ENCODE data around the gene SUMO2. TPM values are rescaled to one million over a fixed set of nuclear protein-coding genes. Genes with fewer than 3 reads are reported as not detected.
"Not testable (repeated sequence)": the region's sequence is repeated elsewhere in the genome, so short reads cannot be mapped to it uniquely, and the experiment has no call there.

Gene SUMO2
- total RNA-seq, result 653 and 679 TPM in 2 replicates

- Mint-ChIP-seq H3K36me3 (ENCODE audit: low read depth) (peaks cover 30% of the 10 kb centered on the region), H3K9me3 (no peaks in the 10 kb centered on the region), H3K4me3 (ENCODE audit: low read depth) (peak within 1 kb of the TSS; percentile 88), H3K27me3 (ENCODE audit: low read depth) (no peaks in the 10 kb centered on the region), H3K27ac (peak within 1 kb of the TSS; percentile 98), H3K4me1 (ENCODE audit: low read depth) (peaks cover 28% of the 10 kb centered on the region)
- DNase-seq (ENCODE audit: low spot score), result peak; percentile 92
- intact Hi-C loops (cut with micrococcal nuclease), result loop anchor here (1.0 to 10.0 kb wide), 4 partner anchors 22 to 79 kb away; partner anchors contain the start of genes GGA3, JPT1, MRPS7 and NT5C
These were observed at the start of gene SUMO2 for GRCh38 chr17:75182569-75183436. TSS of gene SUMO2 (minus strand) at chr17:75182959. CDS start at chr17:75182834, 125 bp downstream.

GRCh38 chr17:75231741-75232464, 49.1 kb upstream of the SUMO2 start:
- Mint-ChIP-seq H3K27me3 (ENCODE audit: low read depth) (no peaks in the 10 kb centered on the region), H3K4me1 (ENCODE audit: low read depth) (no peaks in the 10 kb centered on the region), H3K27ac (no peak overlapping the region), H3K9me3 (no peaks in the 10 kb centered on the region), H3K4me3 (ENCODE audit: low read depth) (no peak overlapping the region), H3K36me3 (ENCODE audit: low read depth) (peaks cover 68% of the 10 kb centered on the region)
- no peak for DNase-seq (ENCODE audit: low spot score)
- intact Hi-C loops (cut with micrococcal nuclease), result no loop called here

- no peaks in the 10 kb centered on the region for H3K9me3 Mint-ChIP-seq
- intact Hi-C loops (cut with micrococcal nuclease), result no loop called here
- H3K4me1 Mint-ChIP-seq (ENCODE audit: low read depth), result no peaks in the 10 kb centered on the region
- H3K36me3 Mint-ChIP-seq (ENCODE audit: low read depth), result peaks cover 68% of the 10 kb centered on the region
- no peak overlapping the region for H3K4me3 Mint-ChIP-seq (ENCODE audit: low read depth)
- no peak for DNase-seq (ENCODE audit: low spot score)
- H3K27me3 Mint-ChIP-seq (ENCODE audit: low read depth), result no peaks in the 10 kb centered on the region
- H3K27ac Mint-ChIP-seq, result no peak overlapping the region
These were observed 48.3 kb upstream of the SUMO2 start for GRCh38 chr17:75231071-75231470.

- peaks cover 70% of the 10 kb centered on the region for H3K36me3 Mint-ChIP-seq (ENCODE audit: low read depth)
- H3K9me3 Mint-ChIP-seq, result no peaks in the 10 kb centered on the region
- H3K27ac Mint-ChIP-seq, result no peak overlapping the region
- no peaks in the 10 kb centered on the region for H3K4me1 Mint-ChIP-seq (ENCODE audit: low read depth)
- no peaks in the 10 kb centered on the region for H3K27me3 Mint-ChIP-seq (ENCODE audit: low read depth)
- DNase-seq (ENCODE audit: low spot score), result no peak
- intact Hi-C loops (cut with micrococcal nuclease), result no loop called here
- no peak overlapping the region for H3K4me3 Mint-ChIP-seq (ENCODE audit: low read depth)
These were observed 46.1 kb upstream of the SUMO2 start for GRCh38 chr17:75228847-75229246.

GRCh38 chr17:75228305-75228704, 45.5 kb upstream of the SUMO2 start:
- DNase-seq (ENCODE audit: low spot score), result no peak
- Mint-ChIP-seq H3K27me3 (ENCODE audit: low read depth) (no peaks in the 10 kb centered on the region), H3K9me3 (no peaks in the 10 kb centered on the region), H3K4me3 (ENCODE audit: low read depth) (no peak overlapping the region), H3K4me1 (ENCODE audit: low read depth) (no peaks in the 10 kb centered on the region), H3K36me3 (ENCODE audit: low read depth) (peaks cover 71% of the 10 kb centered on the region), H3K27ac (no peak overlapping the region)
- intact Hi-C loops (cut with micrococcal nuclease), result no loop called here

- H3K27me3 Mint-ChIP-seq (ENCODE audit: low read depth), result no peaks in the 10 kb centered on the region
- H3K9me3 Mint-ChIP-seq, result no peaks in the 10 kb centered on the region
- no peak overlapping the region for H3K27ac Mint-ChIP-seq
- peaks cover 68% of the 10 kb centered on the region for H3K36me3 Mint-ChIP-seq (ENCODE audit: low read depth)
- no peak overlapping the region for H3K4me3 Mint-ChIP-seq (ENCODE audit: low read depth)
- no peaks in the 10 kb centered on the region for H3K4me1 Mint-ChIP-seq (ENCODE audit: low read depth)
- intact Hi-C loops (cut with micrococcal nuclease), result no loop called here
- DNase-seq (ENCODE audit: low spot score), result no peak
These were observed 45.0 kb upstream of the SUMO2 start for GRCh38 chr17:75227729-75228128.

- Mint-ChIP-seq H3K27me3 (ENCODE audit: low read depth) (no peaks in the 10 kb centered on the region), H3K27ac (no peak overlapping the region), H3K36me3 (ENCODE audit: low read depth) (peaks cover 58% of the 10 kb centered on the region)
These were observed 42.3 kb upstream of the SUMO2 start for GRCh38 chr17:75225016-75225415.

GRCh38 chr17:75219815-75220214, 37.1 kb upstream of the SUMO2 start:
- H3K4me1 Mint-ChIP-seq (ENCODE audit: low read depth), result no peaks in the 10 kb centered on the region
- H3K36me3 Mint-ChIP-seq (ENCODE audit: low read depth), result peaks cover 62% of the 10 kb centered on the region
- H3K4me3 Mint-ChIP-seq (ENCODE audit: low read depth), result no peak overlapping the region
- intact Hi-C loops (cut with micrococcal nuclease), result no loop called here
- DNase-seq (ENCODE audit: low spot score), result no peak
- H3K27ac Mint-ChIP-seq, result no peak overlapping the region
- no peaks in the 10 kb centered on the region for H3K27me3 Mint-ChIP-seq (ENCODE audit: low read depth)
- no peaks in the 10 kb centered on the region for H3K9me3 Mint-ChIP-seq

More at GRCh38 chr17:75225016-75225415, 42.3 kb upstream of the SUMO2 start:
- Mint-ChIP-seq H3K4me3 (ENCODE audit: low read depth) (no peak overlapping the region), H3K4me1 (ENCODE audit: low read depth) (no peaks in the 10 kb centered on the region), H3K9me3 (no peaks in the 10 kb centered on the region)
- intact Hi-C loops (cut with micrococcal nuclease), result no loop called here
- DNase-seq (ENCODE audit: low spot score), result no peak

- peaks cover 67% of the 10 kb centered on the region for H3K36me3 Mint-ChIP-seq (ENCODE audit: low read depth)
- no peaks in the 10 kb centered on the region for H3K27me3 Mint-ChIP-seq (ENCODE audit: low read depth)
- no peaks in the 10 kb centered on the region for H3K4me1 Mint-ChIP-seq (ENCODE audit: low read depth)
- no peak for DNase-seq (ENCODE audit: low spot score)
- H3K27ac Mint-ChIP-seq, result no peak overlapping the region
- H3K9me3 Mint-ChIP-seq, result no peaks in the 10 kb centered on the region
- intact Hi-C loops (cut with micrococcal nuclease), result no loop called here
- H3K4me3 Mint-ChIP-seq (ENCODE audit: low read depth), result no peak overlapping the region
These were observed 35.4 kb upstream of the SUMO2 start for GRCh38 chr17:75218131-75218530.

GRCh38 chr17:75209061-75209460, 26.3 kb upstream of the SUMO2 start:
- Mint-ChIP-seq H3K4me1 (ENCODE audit: low read depth) (peaks cover 8% of the 10 kb centered on the region), H3K36me3 (ENCODE audit: low read depth) (peaks cover 44% of the 10 kb centered on the region), H3K27me3 (ENCODE audit: low read depth) (no peaks in the 10 kb centered on the region), H3K9me3 (no peaks in the 10 kb centered on the region), H3K27ac (no peak overlapping the region), H3K4me3 (ENCODE audit: low read depth) (no peak overlapping the region)
- intact Hi-C loops (cut with micrococcal nuclease), result loop anchor here (10.0 kb wide), 1 partner anchor 46 kb away; no protein-coding TSS in a partner anchor
- DNase-seq (ENCODE audit: low spot score), result no peak

- H3K4me1 Mint-ChIP-seq (ENCODE audit: low read depth), result peaks cover 9% of the 10 kb centered on the region
- DNase-seq (ENCODE audit: low spot score), result no peak
- peak overlapping the region; percentile 62 for H3K4me3 Mint-ChIP-seq (ENCODE audit: low read depth)
- H3K27me3 Mint-ChIP-seq (ENCODE audit: low read depth), result no peaks in the 10 kb centered on the region
- peak overlapping the region; percentile 22 for H3K27ac Mint-ChIP-seq
- no peaks in the 10 kb centered on the region for H3K9me3 Mint-ChIP-seq
- peaks cover 36% of the 10 kb centered on the region for H3K36me3 Mint-ChIP-seq (ENCODE audit: low read depth)
- intact Hi-C loops (cut with micrococcal nuclease), result loop anchor here (10.0 kb wide), 1 partner anchor 47 kb away; no protein-coding TSS in a partner anchor
These were observed 25.4 kb upstream of the SUMO2 start for GRCh38 chr17:75208161-75208560.

- no peaks in the 10 kb centered on the region for H3K27me3 Mint-ChIP-seq (ENCODE audit: low read depth)
- peak overlapping the region; percentile 22 for H3K27ac Mint-ChIP-seq
- H3K4me3 Mint-ChIP-seq (ENCODE audit: low read depth), result peak overlapping the region; percentile 62
- no peaks in the 10 kb centered on the region for H3K9me3 Mint-ChIP-seq
- peaks cover 32% of the 10 kb centered on the region for H3K36me3 Mint-ChIP-seq (ENCODE audit: low read depth)
- peaks cover 9% of the 10 kb centered on the region for H3K4me1 Mint-ChIP-seq (ENCODE audit: low read depth)
- intact Hi-C loops (cut with micrococcal nuclease), result loop anchor here (10.0 kb wide), 1 partner anchor 47 kb away; no protein-coding TSS in a partner anchor
- no peak for DNase-seq (ENCODE audit: low spot score)
These were observed 25.0 kb upstream of the SUMO2 start for GRCh38 chr17:75207760-75208159.

GRCh38 chr17:75207050-75207407, 24.3 kb upstream of the SUMO2 start:
- not testable (repeated sequence) for H3K27ac Mint-ChIP-seq; H3K9me3 Mint-ChIP-seq; H3K27me3 Mint-ChIP-seq (ENCODE audit: low read depth); DNase-seq (ENCODE audit: low spot score); H3K4me1 Mint-ChIP-seq (ENCODE audit: low read depth)
- peak overlapping the region; percentile 91 for H3K4me3 Mint-ChIP-seq (ENCODE audit: low read depth)
- peaks cover 28% of the 10 kb centered on the region for H3K36me3 Mint-ChIP-seq (ENCODE audit: low read depth)
- intact Hi-C loops (cut with micrococcal nuclease), result loop anchor here (10.0 kb wide), 1 partner anchor 48 kb away; no protein-coding TSS in a partner anchor
